ENCODE measurements around the gene RPS3. TPM values are rescaled to one million over a fixed set of nuclear protein-coding genes. Genes with fewer than 3 reads are reported as not detected.
"Not testable (repeated sequence)": the region's sequence is repeated elsewhere in the genome, so short reads cannot be mapped to it uniquely, and the experiment has no call there.

RPS3 gene
- total and polyA plus RNA-seq, 5 donors from 2014 or later = 3,495 to 6,708 (median 4,679) TPM

DNA sequence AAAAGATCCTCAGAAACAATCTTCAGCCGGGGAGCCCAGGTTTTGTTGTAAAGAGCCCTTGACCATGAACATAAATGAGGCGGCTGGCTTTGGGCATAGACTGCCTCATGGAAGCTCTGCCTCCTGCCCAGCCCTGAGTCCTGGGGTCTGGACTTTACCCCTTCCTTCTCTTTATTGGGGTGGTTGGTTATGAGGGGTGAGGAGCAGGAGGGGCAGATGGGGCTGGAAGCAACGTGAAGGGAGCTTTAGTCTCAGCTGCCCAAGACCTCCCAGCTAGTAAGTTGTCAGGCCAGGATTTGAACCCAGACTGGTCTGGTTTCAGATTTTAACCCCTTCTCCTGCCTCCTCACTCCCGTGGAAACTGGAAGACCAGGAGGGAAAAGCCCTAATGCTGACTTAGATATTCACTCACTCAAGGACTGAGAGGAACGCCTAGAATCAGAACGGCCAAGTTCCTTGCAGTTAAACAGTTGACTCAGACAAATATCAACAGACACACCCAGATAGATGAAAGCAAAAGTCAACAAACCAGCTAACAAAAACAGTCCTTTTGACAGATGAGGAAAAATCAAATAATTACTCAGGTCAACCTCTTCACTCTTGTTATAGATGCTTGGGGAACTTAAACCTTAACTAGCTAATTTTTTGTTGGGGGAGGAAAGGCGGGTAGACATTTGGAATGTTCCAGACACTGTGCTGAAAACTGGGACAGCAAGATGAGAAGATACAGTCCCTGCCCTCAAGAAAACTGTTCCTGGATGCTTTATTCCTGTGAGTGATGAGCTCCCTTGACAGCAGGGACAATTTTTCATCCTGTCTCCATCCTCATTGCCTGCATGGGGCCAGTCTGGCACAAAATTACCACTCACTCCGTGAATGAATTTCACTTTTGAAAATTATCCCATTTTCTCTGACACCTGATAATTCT, 27.1 kb upstream of the RPS3 start:
- peaks cover 0 to 4% (median 0%) of the 10 kb centered on the region in 7 donors for H3K9me3 Mint-ChIP-seq
- peaks cover 0 to 14% (median 8%) of the 10 kb centered on the region in 4 donors for H3K4me1 Mint-ChIP-seq
- ATAC-seq (ENCODE audit: low read depth in 2 of 2) (no peak), DNase-seq (no peak)
- no peaks in the 10 kb centered on the region for H3K4me1 ChIP-seq (ENCODE audit: control insufficient read depth, insufficient read depth, low read length, poor library complexity, severe bottlenecking)
- H3K36me3 Mint-ChIP-seq = no peaks in the 10 kb centered on the region
- H3K4me3 ChIP-seq (ENCODE audit: low read depth, low read length) = no peak overlapping the region
- H3K27ac Mint-ChIP-seq = peak overlapping the region in 2 of 3 donors; percentile 60 to 64
- H3K36me3 ChIP-seq (ENCODE audit: control insufficient read depth, insufficient read depth, low read length) = no peaks in the 10 kb centered on the region
- no peak overlapping the region for H3K27ac ChIP-seq (ENCODE audit: insufficient read depth, low read length, poor library complexity, severe bottlenecking)
- H3K9me3 ChIP-seq (ENCODE audit: control insufficient read depth in 2 of 2, low read length in 2 of 2) = peaks cover 0 to 7% of the 10 kb centered on the region in 2 experiments
- H3K27me3 Mint-ChIP-seq = peaks cover 4% of the 10 kb centered on the region
- no peak overlapping the region for H3K4me3 Mint-ChIP-seq
- no peaks in the 10 kb centered on the region for H3K27me3 ChIP-seq (ENCODE audit: control insufficient read depth, insufficient read depth, low read length)

DNA sequence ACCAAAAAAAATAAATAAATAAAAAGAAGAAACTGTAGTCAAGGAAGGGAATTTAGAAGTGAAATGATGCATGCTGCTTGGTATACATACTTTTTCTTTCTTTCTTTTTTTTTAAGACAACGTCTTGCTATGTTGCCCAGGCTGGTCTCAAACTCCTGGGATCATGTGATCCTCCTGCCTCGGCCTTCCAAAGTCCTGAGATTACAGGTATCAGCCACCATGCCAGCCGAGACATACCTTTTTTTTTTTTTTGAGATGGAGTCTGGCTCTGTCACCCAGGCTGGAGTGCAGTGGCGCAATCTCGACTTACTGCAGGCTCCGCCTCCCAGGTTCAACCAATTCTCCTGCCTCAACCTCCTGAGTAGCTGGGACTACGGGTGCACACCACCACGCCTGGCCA, 26.1 kb upstream of the RPS3 start:
- Histone ChIP-seq H3K9me3 (ENCODE audit: control insufficient read depth in 2 of 2, low read length in 2 of 2) (peaks cover 0 to 7% of the 10 kb centered on the region in 2 experiments), H3K4me1 (ENCODE audit: control insufficient read depth, insufficient read depth, low read length, poor library complexity, severe bottlenecking) (no peaks in the 10 kb centered on the region), H3K27me3 (ENCODE audit: control insufficient read depth, insufficient read depth, low read length) (no peaks in the 10 kb centered on the region), H3K4me3 (ENCODE audit: low read depth, low read length) (no peak overlapping the region), H3K36me3 (ENCODE audit: control insufficient read depth, insufficient read depth, low read length) (no peaks in the 10 kb centered on the region), H3K27ac (ENCODE audit: insufficient read depth, low read length, poor library complexity, severe bottlenecking) (no peak overlapping the region)
- ATAC-seq (ENCODE audit: low read depth in 2 of 2) (no peak), DNase-seq (no peak)
- Mint-ChIP-seq H3K4me1 (peaks cover 0 to 14% (median 8%) of the 10 kb centered on the region in 4 donors), H3K4me3 (no peak overlapping the region), H3K36me3 (no peaks in the 10 kb centered on the region), H3K27ac (no peak overlapping the region), H3K9me3 (no peaks in the 10 kb centered on the region), H3K27me3 (peaks cover 4% of the 10 kb centered on the region)

DNA sequence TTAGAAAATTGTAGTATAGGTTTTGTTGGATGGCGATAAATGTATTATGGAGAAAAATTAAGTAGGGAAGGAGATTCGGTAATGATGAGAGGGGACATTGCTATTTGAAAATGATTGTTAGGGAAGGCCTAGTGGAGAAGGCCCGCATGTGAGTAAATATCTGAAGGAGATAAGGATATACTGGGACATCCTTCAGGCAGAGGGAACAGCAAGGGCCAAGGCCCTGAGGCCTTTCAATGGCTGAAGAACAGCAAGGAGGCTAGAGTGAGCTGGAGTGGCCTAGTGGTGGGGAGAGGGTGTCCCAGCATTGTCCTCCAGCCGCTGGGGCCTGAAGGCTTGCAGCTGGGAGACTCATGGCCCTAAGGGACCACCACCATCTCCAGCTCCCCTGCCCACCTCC, 24.7 kb upstream of the RPS3 start:
- H3K27ac ChIP-seq (ENCODE audit: insufficient read depth, low read length, poor library complexity, severe bottlenecking) = no peak overlapping the region
- no peaks in the 10 kb centered on the region for H3K4me1 ChIP-seq (ENCODE audit: control insufficient read depth, insufficient read depth, low read length, poor library complexity, severe bottlenecking)
- no peaks in the 10 kb centered on the region for H3K9me3 ChIP-seq (ENCODE audit: control insufficient read depth in 2 of 2, low read length in 2 of 2)
- no peak overlapping the region for H3K4me3 Mint-ChIP-seq
- H3K27me3 Mint-ChIP-seq = peaks cover 4% of the 10 kb centered on the region
- H3K4me3 ChIP-seq (ENCODE audit: low read depth, low read length) = no peak overlapping the region
- H3K4me1 Mint-ChIP-seq = peaks cover 0 to 14% (median 8%) of the 10 kb centered on the region in 4 donors
- no peak overlapping the region for H3K27ac Mint-ChIP-seq
- DNase-seq = no peak
- no peak for ATAC-seq (ENCODE audit: low read depth in 2 of 2)
- no peaks in the 10 kb centered on the region for H3K36me3 Mint-ChIP-seq
- no peaks in the 10 kb centered on the region for H3K36me3 ChIP-seq (ENCODE audit: control insufficient read depth, insufficient read depth, low read length)
- H3K27me3 ChIP-seq (ENCODE audit: control insufficient read depth, insufficient read depth, low read length) = no peaks in the 10 kb centered on the region
- no peaks in the 10 kb centered on the region for H3K9me3 Mint-ChIP-seq

DNA sequence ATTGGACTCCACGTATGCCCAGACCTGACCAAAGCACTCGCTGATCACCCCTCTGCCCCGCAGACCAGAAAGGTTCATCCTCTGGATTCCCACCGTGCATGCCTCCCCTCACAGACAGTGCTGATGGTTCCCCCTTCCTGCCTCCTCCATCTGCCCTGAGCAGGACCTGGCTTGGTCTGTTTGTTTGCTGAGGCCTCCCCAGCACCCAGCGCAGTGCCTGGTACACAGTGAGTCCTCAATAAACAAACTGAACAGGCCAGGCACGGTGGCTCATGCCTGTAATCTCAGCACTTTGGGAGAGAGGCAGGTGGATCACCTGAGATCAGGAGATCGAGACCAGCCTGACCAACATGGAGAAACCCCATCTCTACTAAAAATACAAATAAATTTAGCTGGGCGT, 23.7 kb upstream of the RPS3 start:
- Histone ChIP-seq H3K4me3 (ENCODE audit: low read depth, low read length) (no peak overlapping the region), H3K27me3 (ENCODE audit: control insufficient read depth, insufficient read depth, low read length) (no peaks in the 10 kb centered on the region), H3K36me3 (ENCODE audit: control insufficient read depth, insufficient read depth, low read length) (no peaks in the 10 kb centered on the region), H3K4me1 (ENCODE audit: control insufficient read depth, insufficient read depth, low read length, poor library complexity, severe bottlenecking) (no peaks in the 10 kb centered on the region), H3K9me3 (ENCODE audit: control insufficient read depth in 2 of 2, low read length in 2 of 2) (no peaks in the 10 kb centered on the region), H3K27ac (ENCODE audit: insufficient read depth, low read length, poor library complexity, severe bottlenecking) (no peak overlapping the region)
- no peak overlapping the region for H3K4me3 Mint-ChIP-seq
- no peak for DNase-seq
- H3K9me3 Mint-ChIP-seq = no peaks in the 10 kb centered on the region
- no peak for ATAC-seq (ENCODE audit: low read depth in 2 of 2)
- no peaks in the 10 kb centered on the region for H3K36me3 Mint-ChIP-seq
- peaks cover 4% of the 10 kb centered on the region for H3K27me3 Mint-ChIP-seq
- no peak overlapping the region for H3K27ac Mint-ChIP-seq
- H3K4me1 Mint-ChIP-seq = peaks cover 0 to 6% (median 5%) of the 10 kb centered on the region in 4 donors

DNA sequence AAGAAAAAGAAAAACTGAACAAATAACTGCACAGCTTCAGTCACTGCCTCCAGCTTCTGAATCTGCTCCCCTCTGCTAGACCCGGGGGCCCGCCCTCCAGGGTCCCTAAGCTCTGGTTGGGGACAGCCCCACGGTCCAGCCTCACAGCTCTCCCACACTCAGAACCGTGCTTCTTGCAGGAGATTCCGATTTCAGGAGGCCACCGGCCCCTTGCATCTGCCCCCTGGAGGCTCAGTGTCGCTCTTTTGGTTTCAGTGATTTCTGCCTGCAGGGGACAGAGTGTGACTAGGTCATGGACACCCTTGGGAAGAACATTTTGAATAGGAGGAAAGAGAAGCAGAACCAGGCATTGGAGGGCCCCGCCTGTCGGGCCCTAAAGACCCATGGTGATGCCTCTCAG, 23.1 kb upstream of the RPS3 start:
- H3K4me1 Mint-ChIP-seq = peaks cover 0 to 6% (median 5%) of the 10 kb centered on the region in 4 donors
- Histone ChIP-seq H3K27me3 (ENCODE audit: control insufficient read depth, insufficient read depth, low read length) (no peaks in the 10 kb centered on the region), H3K27ac (ENCODE audit: insufficient read depth, low read length, poor library complexity, severe bottlenecking) (no peak overlapping the region), H3K9me3 (ENCODE audit: control insufficient read depth in 2 of 2, low read length in 2 of 2) (no peaks in the 10 kb centered on the region), H3K4me1 (ENCODE audit: control insufficient read depth, insufficient read depth, low read length, poor library complexity, severe bottlenecking) (no peaks in the 10 kb centered on the region), H3K36me3 (ENCODE audit: control insufficient read depth, insufficient read depth, low read length) (no peaks in the 10 kb centered on the region), H3K4me3 (ENCODE audit: low read depth, low read length) (no peak overlapping the region)
- H3K4me3 Mint-ChIP-seq = no peak overlapping the region
- peaks cover 4% of the 10 kb centered on the region for H3K27me3 Mint-ChIP-seq
- no peaks in the 10 kb centered on the region for H3K36me3 Mint-ChIP-seq
- DNase-seq (no peak), ATAC-seq (ENCODE audit: low read depth in 2 of 2) (no peak)
- no peaks in the 10 kb centered on the region for H3K9me3 Mint-ChIP-seq
- H3K27ac Mint-ChIP-seq = no peak overlapping the region

DNA sequence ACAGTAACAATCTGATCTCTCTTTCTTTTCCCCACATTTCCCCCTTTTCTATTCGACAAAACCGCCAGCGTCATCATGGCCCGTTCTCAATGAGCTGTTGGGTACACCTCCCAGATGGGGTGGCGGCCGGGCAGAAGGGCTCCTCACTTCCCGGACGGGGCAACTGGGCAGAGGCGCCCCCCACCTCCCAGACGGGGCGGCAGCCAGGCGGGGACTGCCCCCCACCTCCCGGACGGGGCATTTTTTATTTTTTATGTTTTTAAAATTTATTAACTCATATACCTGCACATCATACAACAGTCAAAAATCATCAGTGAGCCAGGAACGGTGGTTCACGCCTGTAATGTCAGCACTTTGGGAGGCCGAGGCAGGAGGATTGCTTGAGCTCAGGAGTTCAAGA, 20.5 kb upstream of the RPS3 start:
- not testable (repeated sequence) for H3K9me3 ChIP-seq (ENCODE audit: control insufficient read depth in 2 of 2, low read length in 2 of 2); H3K4me3 Mint-ChIP-seq; H3K27me3 ChIP-seq (ENCODE audit: control insufficient read depth, insufficient read depth, low read length); DNase-seq; H3K36me3 ChIP-seq (ENCODE audit: control insufficient read depth, insufficient read depth, low read length); ATAC-seq (ENCODE audit: low read depth in 2 of 2); H3K4me1 Mint-ChIP-seq; H3K27me3 Mint-ChIP-seq; H3K4me3 ChIP-seq (ENCODE audit: low read depth, low read length); H3K9me3 Mint-ChIP-seq; H3K27ac ChIP-seq (ENCODE audit: insufficient read depth, low read length, poor library complexity, severe bottlenecking); H3K27ac Mint-ChIP-seq; H3K36me3 Mint-ChIP-seq
- H3K4me1 ChIP-seq (ENCODE audit: control insufficient read depth, insufficient read depth, low read length, poor library complexity, severe bottlenecking) = peaks cover 14% of the 10 kb centered on the region

DNA sequence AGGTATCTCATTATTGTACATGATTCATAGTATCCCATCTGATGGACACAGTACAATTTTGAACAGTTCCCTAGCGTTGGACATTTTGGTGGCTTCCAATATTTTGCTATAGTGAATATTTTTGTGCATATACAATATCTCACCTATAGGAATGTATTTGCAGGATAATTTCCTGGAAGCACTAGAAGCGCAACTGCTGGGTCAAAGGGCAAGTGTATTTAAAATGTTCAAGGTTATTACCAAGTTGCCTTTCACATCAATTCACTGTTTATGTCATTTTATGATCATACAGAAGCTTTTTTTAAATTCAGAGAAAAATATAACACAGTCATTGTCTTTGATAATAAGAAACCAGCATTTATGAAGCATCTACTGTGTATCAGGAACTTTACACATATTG, 19.1 kb upstream of the RPS3 start:
- no peaks in the 10 kb centered on the region for H3K9me3 Mint-ChIP-seq
- no peak overlapping the region for H3K4me3 Mint-ChIP-seq
- H3K4me1 ChIP-seq (ENCODE audit: control insufficient read depth, insufficient read depth, low read length, poor library complexity, severe bottlenecking) = peaks cover 23% of the 10 kb centered on the region
- H3K36me3 ChIP-seq (ENCODE audit: control insufficient read depth, insufficient read depth, low read length) = no peaks in the 10 kb centered on the region
- peaks cover 4% of the 10 kb centered on the region for H3K27me3 Mint-ChIP-seq
- H3K27me3 ChIP-seq (ENCODE audit: control insufficient read depth, insufficient read depth, low read length) = no peaks in the 10 kb centered on the region
- H3K9me3 ChIP-seq (ENCODE audit: control insufficient read depth in 2 of 2, low read length in 2 of 2) = no peaks in the 10 kb centered on the region
- peak overlapping the region in 1 of 3 donors; percentile 4 for H3K27ac Mint-ChIP-seq
- no peaks in the 10 kb centered on the region for H3K36me3 Mint-ChIP-seq
- H3K4me3 ChIP-seq (ENCODE audit: low read depth, low read length) = no peak overlapping the region
- H3K27ac ChIP-seq (ENCODE audit: insufficient read depth, low read length, poor library complexity, severe bottlenecking) = no peak overlapping the region
- ATAC-seq (ENCODE audit: low read depth in 2 of 2) (no peak), DNase-seq (no peak)
- peaks cover 3 to 19% (median 11%) of the 10 kb centered on the region in 4 donors for H3K4me1 Mint-ChIP-seq
